ENCODE data around the gene NDUFAF2.
"Not testable (repeated sequence)": the region's sequence is repeated elsewhere in the genome, so short reads cannot be mapped to it uniquely, and the experiment has no call there.

The NDUFAF2 gene

DNA sequence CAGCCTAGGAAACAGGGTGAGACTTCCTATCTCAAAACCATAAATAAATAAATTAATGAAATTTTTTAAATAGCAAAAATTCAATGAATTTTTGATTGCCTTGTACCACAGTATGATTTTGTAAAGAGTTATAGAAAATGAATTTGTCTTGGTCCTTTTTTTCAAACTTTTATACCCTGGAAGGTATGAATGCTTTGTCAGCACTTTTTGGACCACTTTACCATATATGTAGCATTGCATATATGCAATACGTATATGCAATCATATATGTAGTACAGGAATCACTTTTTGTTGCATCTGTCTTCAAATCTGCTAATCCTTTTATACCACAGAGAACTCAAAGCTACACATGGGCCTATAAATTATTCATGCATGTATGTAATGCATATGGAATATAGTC is 226.5 kb downstream of the NDUFAF2 start:
- no peak for DNase-seq (ENCODE audit: extremely low read depth in 1 of 2, low read depth in 1 of 2)

DNA sequence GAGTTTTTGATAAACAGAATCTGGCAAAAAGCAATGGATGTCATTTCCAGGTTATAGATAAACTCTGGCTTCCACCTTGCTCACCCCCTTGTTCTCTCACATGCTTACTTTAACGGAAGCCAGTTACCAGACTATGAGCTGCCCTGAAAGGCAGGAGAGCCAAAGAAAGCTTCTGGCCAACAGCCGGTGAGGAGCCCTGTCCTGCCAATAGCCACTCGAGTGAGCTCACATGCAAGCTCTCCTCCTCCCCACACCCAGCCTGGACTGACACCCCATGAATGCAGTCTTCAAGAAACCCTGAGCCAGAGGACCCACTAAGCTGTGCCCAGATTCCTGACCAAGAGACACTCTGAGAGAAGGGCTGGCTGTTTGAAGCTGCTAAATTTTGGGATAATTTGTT is 231.6 kb downstream of the NDUFAF2 start:
- DNase-seq (ENCODE audit: extremely low read depth in 1 of 2, low read depth in 1 of 2), result no peak

DNA sequence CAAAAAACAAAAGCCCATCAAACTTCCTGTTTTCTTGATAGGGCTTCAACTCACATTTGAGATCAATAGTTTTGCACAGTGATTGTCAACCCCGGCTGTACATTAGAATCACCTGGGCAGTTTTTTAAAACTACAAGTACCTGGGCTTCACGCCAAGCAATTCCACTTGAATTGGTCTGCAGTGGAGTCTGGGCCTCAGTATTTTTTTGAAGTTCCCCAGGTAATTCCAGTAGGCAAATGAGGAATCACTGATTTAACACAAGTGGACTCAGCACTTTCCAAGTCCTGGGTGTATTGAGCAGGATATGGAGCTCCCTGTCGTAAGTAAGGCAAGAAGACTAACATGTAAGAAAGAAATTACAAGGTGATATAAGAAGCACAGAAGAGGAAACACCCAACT is 232.1 kb downstream of the NDUFAF2 start:
- DNase-seq (ENCODE audit: extremely low read depth in 1 of 2, low read depth in 1 of 2), result no peak

DNA sequence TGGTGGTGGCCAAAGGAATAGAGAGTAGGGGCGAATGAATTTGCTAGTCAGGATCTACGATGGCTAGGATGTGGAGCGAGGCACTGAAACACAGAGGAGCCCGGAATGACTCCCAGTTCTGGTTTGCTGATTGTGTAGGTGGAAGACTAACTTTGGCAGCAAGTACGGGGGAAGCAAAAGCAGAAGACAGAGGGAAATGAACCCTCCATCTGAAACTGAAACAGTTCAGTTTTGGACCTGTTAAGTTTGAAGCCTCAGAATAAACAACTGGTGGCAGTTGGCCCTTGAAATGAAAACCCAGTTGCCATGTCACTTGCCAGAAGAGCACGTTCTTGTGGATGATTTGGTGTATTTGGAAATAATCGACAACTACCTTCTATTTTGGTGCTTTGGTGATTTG is 232.7 kb downstream of the NDUFAF2 start:
- no peak for DNase-seq (ENCODE audit: extremely low read depth in 1 of 2, low read depth in 1 of 2)

DNA sequence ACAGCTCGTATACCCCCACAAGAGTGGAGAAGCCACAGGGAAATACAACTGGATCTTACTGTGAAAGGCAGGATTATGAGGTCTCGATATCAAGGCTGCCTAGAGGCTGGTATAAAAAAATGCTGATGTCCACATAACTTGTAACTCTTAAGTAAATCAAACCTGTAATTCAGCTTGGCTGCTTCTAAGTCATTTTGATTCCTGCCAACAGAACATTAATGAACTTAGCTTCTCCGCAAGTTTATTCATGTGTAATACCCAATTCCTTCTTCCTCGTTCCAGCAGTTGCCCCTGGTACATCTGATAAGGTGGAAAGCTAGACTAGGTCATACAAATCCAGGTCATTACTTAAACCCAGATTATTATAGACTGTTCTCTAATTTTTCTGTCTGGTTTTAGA is 233.7 kb downstream of the NDUFAF2 start:
- no peak for DNase-seq (ENCODE audit: extremely low read depth in 1 of 2, low read depth in 1 of 2)

DNA sequence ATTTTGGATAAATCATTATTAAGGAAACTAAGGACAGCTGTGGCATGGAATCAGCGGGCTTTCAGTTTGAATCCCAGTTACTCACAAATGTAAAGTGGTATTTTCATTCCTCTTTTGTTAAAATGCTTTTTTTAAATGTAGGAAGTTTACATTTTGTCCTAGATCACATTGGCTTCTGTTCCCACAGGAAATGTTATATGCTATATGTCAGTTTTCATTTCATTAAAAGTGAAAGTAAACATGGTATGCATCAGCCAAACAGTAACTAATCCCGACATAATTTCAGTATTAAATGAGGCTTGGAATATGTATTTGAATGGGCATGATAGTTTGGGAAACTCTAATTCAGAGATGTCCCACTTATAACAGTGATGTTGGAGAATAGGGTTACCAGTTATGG is 235.9 kb downstream of the NDUFAF2 start:
- no peak for DNase-seq (ENCODE audit: extremely low read depth in 1 of 2, low read depth in 1 of 2)

DNA sequence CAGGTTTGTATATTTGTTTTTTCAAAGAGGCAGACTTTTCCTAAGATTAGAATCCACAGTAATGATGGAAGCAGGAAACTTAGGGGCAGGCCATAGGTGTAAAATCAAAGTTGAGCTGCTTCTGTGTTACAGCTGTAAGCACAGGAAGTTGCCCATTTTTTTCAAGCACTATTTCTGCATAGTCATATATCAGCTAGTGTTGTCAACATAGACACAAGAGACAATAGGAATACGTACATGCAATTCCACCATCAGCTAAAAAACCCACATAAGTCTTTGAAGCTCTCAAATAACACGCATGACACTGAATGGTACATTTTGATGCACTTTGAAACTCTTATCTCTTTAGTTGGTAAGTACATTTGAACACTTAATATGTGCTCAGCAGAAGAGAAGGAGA is 237.4 kb downstream of the NDUFAF2 start:
- no peak for DNase-seq (ENCODE audit: extremely low read depth in 1 of 2, low read depth in 1 of 2)

DNA sequence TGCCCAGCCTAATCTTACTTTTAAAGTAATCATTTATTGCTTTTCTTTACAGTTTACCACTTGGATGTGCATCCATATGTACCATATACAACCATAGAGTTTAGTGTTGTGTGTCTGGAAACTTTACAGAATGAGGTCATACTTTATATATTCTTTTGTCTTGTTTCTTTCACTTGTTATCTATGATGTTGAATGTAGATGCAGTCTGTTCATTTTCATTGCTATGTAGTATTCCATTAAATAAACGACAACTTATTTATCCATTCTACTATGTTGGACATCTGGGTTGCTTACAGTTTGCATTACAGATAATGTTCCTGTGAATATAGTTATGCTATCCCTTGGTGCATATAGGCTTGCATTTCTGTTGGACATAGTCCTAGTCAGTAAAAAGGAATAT is 238.5 kb downstream of the NDUFAF2 start:
- DNase-seq (ENCODE audit: extremely low read depth in 1 of 2, low read depth in 1 of 2), result no peak

DNA sequence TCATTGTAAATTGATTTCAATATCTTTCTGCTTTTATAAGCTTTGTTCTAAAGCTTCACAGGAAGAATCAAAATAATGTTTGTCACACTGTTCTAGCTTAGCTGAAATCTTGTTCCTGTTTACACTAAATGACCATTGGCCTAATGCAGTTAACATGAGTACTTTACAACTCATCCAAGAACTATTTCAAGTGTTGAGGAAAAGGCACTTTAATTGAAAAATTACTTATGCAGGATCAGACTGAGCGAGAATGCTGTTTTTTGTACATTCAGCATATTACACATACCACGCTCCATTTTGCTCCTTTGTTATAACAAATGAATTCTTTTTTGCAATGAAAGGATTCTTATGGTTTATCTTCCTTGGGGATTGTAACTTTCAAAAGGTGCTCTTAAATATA is 239.7 kb downstream of the NDUFAF2 start:
- no peak for DNase-seq (ENCODE audit: extremely low read depth in 1 of 2, low read depth in 1 of 2)

DNA sequence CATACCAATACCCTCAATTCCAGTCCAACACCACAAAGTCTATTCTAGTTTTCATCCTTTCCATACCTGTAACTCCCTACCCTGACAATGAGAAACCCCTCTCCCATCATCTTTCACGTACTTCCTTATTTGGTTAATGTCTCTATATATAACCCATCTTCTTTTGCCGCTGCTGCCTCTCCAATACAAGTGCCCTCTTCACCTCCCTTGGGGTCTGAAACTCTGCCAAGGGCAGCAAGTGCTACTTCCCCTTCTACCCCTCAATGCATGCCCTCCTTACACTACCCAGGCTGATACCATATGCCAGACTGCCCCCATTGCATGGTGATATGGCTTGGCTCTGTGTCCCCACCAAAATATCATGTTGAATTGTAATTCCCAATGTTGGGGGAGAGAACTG is 241.6 kb downstream of the NDUFAF2 start:
- DNase-seq (ENCODE audit: extremely low read depth in 1 of 2, low read depth in 1 of 2), result no peak

DNA sequence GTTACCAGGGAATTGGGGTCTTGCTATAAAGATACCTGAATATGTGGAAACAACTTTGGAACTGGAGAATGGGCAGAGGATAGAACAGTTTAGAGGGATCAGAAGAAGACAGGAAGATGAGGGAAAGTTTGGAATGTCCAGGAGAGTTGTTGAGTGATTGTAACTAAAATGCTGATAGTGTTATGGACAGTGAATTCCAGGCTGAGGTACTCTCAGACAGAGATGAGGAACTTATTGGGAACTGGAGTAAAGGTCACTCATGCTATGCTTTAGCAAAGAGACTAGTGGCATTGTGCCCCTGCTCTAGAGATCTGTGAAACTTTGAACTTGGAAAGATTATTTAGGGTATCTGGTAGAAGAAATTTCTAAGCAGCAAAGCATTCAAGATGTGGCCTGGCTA is 242.3 kb downstream of the NDUFAF2 start:
- not testable (repeated sequence) for DNase-seq (ENCODE audit: extremely low read depth in 1 of 2, low read depth in 1 of 2)

DNA sequence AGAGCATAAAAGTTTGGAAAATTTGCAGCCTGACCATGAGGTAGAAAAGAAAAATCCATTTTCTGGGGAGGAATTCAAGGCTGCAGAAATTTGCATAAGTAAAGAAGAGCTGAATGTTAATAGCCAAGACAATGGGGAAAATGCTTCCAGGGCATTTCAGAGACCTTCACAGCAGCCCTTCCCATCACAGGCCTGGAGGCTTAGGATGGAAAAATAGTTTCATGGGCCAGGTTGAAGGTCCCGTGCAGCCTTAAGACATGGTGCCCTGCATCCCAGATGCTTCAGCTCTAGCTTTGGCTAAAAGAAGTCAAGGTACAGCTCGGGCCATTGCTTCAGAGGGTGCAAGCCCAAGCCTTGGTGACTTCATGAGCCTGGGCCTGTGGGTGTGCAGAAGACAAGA is 242.8 kb downstream of the NDUFAF2 start:
- DNase-seq (ENCODE audit: extremely low read depth in 1 of 2, low read depth in 1 of 2), result not testable (repeated sequence)

DNA sequence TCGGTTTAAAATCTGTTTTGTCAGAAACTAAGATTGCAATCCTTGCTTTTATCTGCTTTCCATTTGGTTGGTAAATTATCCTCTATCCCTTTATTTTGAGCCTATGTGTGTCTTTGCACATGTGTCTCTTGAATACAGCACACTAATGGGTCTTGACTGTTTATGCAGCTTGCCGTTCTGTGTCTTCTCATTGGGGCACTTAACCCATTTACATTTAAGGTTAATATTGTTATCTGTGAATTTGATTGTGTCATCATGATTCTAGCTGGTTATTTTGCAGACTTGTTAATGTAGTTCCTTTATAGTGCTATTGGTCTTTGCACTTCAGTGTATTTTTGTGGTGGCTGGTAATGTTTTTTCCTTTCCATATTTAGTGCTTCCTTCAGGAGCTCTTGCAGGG is 253.6 kb downstream of the NDUFAF2 start:
- no peak for DNase-seq (ENCODE audit: extremely low read depth in 1 of 2, low read depth in 1 of 2)

DNA sequence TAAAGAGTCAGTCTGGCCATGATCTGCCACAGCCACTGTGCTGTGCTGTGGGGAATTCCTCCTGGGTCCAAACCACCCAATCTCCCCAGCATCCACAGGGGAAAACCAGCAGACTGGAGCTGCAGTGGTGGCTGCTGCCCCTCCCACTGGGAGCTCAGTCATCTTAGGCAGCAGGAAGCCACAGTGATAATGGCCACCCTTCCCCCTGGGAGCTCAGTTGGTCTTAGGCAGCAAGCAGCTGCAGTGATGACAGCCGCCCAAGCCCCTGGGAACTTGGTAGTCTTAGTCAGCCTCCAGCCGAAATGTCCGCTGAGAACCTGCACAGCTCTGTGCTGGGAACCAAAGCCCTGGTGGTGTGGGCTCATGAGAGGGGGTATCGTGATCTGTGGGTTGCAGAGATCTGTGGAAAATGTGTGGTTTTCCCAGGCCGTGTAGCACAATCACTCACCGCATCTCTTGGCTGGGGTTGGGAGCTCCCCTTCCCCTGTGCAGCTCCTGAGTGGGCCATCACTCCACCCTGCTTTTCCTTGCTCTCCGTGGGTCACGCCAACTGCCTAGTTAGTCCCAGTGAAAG is 255.7 kb downstream of the NDUFAF2 start:
- no peak for DNase-seq (ENCODE audit: extremely low read depth in 1 of 2, low read depth in 1 of 2)

DNA sequence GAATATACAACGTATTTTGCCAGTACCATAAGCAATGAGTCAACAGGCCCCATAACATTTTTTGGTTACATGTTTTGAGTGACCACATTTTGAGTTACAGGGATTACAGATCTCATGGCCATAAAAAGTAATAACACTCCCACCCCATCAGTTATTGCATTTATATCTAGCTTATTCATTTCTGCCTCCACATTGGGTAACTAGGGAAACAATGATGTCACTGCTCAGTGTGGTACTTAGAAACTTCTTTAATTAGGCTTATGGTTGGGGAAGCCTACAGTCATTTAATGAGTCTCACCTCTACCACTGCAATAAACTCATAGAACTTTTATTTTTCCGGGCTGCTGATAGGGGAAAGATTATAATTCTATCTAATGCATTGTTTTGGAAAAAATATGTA is 257.2 kb downstream of the NDUFAF2 start:
- no peak for DNase-seq (ENCODE audit: extremely low read depth in 1 of 2, low read depth in 1 of 2)
